SKM-1 treated with dmso at 0.1 percent for 144 hours (cell line): ENCODE data around the gene WTAP.
"Not testable (repeated sequence)": the region's sequence is repeated elsewhere in the genome, so short reads cannot be mapped to it uniquely, and the experiment has no call there.

Experiments
- DNase-seq: peaks from one replicate; lab custom pipeline; 2025; ENCODE audit not compliant: unreplicated experiment; lab: John Stamatoyannopoulos, UW

Gene WTAP

DNA sequence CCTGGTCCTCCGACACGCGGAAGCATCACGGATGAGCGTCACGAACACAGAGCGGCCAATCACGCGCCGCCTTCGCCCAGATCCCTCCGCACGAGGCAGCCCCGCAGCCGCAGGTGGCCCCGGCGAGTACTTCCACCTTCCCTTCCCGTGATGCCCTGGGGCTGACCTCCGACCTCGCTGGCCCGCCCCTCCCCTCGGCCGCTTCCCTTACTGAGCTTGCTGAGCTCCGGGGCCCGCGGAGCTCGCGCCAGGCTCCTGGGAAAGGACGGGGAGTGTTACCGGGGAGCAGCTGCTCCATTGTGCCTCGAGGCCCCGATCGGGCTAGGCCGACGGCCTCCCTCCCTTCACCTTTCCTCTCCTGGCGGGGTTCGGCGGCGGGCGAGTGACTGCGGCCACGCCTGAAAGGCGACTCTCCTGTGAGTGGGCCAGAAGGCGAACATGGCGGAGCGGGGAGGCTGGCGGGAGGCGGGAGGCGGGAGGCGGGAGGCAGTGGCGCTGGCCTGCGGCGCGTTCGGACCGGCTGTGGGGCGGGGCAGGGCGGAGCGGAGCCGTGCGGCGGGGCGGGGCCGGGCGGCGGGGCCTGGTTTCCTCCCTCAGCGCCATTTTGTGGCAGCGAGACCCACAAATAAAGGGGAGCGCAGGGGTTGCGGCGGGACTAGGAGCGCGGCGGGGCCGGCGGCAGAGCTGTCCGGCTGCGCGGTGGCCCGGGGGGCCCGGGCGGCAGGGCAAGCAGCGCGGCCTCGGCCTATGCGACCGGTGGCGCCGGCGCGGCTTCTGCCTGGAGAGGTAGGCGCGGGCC, at the start of gene WTAP:
WTAP (plus strand) TSS at position 589 of the 799 bp plus-strand sequence. CDS start 8,760 bp downstream, outside the sequence.
- peak; percentile 98 for DNase-seq

DNA sequence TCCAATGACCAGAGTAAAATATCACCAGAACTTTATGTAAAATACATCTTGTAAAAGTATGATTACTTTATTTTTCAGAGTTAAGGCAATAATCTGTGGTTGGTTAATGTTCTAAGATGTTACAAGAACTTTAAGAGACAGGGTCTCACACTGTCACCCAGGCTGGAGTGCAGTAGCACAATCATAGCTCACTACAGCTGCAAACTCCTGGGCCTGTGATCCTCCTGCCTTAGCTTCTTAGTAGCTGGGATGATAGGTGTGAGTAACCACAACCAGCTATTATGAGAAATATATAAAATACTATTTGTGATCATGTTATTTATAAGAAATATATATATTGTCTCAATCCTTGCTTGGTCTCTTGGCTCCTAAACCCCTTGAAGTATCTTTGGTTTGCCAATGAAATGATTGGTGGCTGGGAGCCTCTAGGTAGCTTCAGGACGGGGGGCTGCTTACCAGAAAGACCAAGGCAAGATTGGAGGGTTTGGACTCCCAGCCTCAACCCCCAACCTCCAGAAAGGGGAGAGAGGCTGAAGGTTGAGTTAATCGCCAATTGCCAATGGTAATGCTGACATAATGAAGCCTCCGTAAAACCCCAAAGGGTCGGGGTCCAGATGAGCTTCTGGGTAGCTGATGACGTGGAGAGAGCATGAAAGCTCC, 49.7 kb upstream of the WTAP start:
- DNase-seq = no peak

DNA sequence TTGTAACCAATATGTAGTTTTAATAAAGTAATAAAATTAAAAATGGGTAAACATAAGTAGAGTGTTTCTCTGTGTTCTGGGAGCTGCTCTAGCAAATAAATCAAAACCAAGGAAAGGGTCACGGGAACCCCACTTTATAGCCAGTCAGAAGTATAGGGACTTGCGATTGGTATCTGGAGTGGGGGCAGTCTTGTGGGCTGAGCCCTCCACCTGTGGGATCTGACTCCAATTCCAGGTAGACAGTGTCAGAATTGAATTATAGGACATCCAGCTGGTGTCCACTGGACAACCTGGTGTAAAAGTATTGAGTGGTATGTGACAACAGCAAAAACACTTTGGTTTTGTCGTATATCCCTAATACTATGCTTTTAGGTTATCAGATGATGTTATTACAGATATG, 48.7 kb upstream of the WTAP start:
- no peak for DNase-seq

DNA sequence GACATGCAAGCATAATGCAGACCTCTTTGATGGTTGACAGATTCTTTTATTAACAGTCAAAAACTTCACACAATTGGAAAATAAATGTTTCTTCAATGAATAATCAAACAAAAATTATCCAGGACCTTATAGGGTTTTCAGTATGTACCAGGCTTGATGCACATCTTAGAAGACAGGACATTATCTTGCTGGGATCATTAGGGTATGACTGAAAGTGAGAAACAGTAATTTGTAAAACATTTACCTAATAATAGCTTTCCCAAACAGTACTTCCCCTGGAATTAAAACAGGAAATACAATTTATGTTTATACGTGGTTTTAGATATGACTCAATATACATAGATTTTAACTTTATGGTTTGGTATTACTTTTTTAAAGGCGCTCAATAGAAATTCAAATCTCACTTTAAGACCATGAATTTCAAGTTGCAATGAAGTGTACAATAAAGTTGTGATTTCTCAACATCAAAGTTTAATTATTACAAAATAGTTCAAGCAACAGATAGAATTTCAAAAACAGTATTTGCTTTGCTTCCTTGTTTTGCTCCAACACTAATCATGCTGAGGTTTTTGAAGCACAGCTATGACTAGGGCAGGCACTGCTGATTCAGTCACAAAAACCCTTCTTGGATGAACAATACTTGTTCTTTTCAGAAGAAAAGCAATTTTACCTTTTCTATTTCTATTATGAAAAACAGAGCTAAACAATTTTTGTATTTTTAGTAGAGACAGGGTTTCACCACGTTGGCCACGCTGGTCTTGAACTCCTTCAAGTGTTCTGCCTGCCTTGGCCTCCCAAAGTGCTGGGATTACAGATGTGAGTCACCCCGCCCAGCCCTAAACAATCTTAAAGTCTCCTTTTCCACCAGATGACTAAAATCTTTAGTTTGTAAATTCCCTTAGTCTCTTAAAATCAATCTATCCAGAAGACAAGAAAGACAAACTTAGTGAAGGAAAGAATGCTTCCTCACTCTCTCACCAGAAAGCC, 47.9 kb upstream of the WTAP start:
- DNase-seq = no peak

DNA sequence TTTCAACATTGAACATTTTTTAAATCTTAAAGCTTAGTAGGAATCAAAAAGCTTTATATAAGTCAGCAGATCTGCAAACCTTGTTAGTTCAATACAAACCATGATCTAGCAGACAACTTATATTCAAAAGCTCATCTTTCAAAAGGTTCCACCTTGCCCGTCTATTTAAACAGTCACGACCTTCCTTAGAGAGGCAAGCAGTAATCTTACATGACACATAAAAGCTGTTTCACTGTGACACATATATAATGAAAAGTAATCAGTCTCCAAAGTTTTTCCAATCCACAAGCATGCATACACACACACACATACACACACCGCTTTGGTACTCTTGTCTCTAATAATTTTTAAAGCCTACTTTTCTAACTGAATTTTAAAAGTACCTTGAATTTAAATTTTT, 47.2 kb upstream of the WTAP start:
- no peak for DNase-seq

DNA sequence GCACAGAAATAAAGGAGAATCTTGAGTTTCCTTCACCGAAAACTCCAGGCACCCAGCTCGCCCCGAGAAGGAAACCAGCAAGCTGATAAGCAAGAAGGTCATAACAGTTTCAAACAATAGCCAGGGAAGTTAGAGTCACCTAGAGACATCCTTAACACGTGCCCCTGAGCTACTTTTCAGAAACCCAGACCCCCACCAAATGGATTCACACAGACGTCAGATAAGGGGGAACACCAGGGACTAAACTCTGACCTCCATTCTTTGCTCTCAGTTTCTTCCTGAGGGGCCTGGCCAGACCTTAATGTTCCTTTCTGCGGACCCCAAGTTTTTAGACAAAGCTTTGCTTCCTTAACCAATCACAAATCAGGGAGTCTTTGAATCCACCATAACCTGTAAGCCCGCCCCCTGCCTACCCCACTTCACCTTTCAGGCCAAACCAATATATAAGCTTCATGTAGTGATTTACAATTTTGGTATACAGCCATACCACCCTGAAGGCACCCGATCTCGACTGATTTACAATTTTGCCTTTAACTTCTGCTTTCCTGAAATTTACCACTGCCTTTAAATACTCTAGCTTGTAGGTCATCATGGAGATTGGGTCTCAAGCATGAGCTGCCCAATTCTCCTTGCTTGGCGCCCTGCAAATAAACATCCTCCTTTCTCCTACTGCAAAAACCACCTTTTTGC, 46.0 kb upstream of the WTAP start:
- DNase-seq = no peak

DNA sequence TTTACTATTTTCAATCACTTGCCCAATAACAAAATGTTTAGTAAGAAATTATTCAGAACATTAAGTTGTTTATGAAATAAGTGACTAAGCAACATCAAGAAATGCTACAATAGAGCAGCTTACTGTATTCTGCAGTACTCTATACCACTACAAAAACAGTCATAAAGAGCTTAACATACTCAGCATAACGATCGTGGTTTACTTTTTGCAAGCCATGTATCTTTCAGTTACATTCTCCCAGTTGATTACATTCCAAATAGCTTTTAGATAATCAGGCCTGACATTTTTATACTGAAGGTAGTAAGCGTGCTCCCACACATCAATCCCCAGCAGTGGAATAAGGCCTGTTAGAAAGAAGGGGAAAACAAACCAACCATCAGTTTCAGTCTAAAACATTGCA, 45.0 kb upstream of the WTAP start:
- no peak for DNase-seq

DNA sequence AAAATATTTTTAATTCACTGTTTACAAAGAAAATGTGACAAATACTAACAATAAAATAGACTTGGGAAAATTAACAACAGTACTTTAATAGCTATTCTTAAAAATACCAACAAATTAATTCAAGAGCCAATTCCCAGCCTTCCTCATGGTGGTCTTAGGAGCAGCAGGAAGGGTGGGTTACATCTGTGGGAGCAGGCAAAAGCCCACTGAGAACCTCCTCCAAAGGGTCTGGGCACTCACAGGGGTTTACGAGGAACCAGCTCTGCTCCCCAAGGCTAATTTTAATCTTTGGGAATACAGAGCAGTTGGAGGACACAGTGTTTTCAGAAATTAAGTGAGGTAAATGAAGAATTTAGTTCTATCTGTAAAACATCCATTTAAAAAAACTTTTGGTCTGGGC, 44.5 kb upstream of the WTAP start:
- DNase-seq = no peak

DNA sequence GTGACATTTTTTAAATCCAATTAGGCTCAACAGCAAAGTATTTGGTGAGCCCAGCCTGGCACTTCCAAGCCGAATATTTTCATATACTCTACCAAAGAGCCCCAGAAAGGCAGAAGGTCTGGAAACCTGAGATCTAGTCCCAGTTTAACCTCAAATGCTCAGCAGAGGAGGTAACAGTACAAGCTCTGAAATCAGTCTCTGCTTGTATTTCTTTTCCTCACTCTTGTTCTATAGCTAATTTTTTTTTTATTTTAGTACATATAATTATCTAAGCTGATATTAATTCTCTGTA, 43.3 kb upstream of the WTAP start:
- DNase-seq = no peak

DNA sequence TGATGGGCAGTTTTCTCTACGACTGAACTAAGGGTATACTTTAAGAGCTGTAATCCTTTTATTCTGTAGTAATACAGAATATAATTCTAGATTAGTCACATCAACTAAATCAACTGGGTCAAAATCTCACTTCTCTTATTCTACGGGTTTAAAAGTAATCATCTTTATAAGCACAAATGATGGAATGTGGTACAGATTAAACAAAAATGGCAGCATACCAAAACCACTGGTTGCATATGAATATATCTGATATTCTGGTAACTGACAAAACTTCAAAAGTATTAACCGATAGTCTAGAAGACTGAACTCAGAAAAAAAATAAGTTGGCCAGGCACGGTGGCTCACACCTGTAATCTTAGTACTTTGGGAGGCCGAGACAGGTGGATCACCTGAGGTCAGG, 41.3 kb upstream of the WTAP start:
- no peak for DNase-seq

DNA sequence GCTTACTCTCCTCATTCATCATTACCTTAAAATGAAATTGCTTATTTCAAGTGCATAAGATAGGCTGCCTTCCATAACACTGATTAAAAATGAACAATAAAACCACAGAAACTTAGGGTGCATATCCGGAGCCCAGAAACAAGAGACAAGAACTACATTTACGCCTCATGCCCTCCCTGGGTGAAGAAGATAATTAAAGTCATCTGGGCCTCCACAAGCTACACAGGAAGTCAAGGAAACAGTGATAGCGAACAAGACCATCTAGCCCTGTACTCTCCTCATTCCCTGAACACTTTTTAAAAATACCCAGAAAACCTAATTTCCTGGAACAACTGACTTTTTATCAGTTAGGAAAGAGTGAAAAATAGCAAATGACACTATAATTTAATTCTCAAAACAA, 40.6 kb upstream of the WTAP start:
- no peak for DNase-seq

DNA sequence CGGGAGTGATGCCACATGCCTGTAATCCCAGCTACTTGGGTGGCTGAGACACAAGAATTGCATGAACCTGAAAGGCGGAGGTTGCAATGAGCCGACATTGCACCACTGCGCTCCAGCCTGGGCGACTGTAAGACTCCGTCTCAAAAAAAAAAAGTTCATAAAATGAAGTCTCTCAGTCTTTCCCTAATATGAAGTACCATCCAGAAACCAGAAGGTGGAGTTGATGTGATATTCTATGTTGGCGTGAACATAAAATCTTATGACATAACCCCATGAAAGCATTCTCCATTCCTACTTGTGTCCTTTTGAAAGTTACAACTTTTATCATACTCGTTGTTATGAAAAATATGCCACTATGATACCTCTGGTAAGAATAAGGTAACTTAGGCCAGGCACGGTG, 40.0 kb upstream of the WTAP start:
- DNase-seq = no peak

DNA sequence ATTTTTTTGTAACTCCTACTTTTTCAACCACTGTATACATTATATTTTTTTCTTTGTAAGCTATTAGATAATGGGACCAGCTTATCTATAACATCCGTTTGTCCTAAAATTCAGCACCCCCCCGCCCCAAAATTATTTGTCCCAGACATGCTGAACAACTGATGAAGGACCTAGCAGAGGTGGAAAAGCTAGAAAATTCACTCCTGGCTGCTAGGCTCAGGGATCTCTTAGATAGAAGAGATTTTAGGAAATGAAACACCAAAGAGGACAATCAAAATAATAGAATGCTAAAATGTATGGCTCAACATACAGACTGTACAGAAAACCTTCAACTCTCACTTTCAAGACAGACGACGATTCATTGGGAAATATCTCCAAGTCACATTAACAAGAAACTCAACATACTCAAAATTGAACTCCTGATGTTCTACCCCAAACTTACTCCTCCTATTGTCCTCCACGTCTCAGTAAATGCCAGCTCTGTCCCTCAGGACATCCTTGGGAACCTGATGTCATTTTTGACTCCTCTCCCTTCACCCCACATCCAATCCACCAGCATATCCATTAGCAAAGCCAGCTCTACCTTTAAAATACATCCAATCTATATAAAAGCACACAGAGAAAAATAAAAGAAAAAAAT, 38.9 kb upstream of the WTAP start:
- no peak for DNase-seq

DNA sequence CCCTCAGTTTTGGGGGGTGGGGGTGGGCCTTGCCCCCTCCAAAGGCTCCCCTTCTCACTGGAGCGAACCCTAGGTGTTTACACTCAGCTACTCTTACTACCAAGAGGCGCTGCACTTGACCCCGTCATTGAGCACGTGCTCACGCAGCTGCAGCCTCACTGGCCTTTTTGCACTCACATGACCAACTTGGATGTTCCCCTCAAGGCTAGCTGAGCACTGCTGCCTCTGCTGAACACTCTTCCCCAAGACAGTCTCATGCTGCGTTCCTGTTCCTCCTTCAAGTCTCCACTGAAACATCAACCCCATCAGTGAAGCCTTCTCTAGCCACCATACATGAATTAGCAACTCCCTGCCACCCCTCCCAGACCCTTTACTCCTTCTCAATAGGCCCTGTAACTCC, 38.3 kb upstream of the WTAP start:
- DNase-seq = no peak

DNA sequence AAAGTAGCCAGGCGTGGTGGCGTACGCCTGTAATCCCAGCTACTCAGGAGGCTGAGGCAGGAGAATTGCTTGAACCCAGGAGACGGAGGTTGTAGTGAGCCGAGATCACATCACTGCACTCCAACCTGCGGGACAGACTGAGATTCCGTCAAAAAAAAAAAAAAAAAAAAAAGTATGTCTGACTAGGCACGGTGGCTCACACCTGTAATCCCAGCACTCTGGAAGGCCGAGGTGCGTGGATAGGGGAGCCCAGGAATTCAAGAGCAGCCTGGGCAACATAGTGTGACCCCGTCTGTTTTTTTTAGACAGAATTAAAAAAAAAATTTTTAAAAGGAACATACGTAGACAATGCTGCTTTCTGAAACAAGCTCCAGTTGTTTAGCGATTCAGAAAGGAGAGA, 37.2 kb upstream of the WTAP start:
- not testable (repeated sequence) for DNase-seq

DNA sequence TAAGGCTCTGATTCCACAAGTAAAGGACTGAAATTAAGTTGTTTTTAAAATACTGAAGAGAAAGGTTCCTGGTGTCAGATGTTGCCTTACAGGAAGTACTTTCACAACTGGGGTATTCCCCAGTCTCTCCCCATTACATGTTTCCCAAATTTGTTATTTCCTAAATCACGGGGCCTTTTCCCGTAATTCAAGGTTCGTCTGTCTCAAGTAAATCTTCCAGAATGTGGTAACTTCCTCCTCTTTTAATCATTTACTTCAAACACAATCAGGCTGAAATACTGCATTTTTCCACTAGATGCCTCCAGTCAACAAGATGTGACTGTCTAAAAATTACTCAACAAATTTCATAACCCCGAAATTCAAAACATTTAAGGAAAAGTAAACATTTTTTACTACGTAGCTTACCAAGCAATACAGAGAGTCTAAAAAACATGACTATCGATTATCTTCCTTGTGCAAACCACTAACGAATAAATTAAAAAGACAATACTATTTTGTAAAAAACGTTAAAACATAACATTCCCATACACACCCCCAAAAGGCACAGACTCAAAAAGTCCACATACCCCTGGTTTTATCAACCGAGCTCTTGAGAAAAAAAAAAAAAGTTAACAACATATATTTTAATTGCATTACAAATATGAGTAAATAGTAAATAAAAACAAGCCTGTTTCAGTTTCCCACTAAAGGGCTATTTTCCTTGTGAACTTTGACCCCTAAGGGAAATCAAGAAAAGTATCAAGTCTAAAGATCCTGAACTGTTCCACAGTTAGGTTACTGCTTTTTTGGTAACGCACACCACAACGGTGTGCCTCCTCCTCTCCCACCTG, 36.0 kb upstream of the WTAP start:
- DNase-seq = peak; percentile 84

DNA sequence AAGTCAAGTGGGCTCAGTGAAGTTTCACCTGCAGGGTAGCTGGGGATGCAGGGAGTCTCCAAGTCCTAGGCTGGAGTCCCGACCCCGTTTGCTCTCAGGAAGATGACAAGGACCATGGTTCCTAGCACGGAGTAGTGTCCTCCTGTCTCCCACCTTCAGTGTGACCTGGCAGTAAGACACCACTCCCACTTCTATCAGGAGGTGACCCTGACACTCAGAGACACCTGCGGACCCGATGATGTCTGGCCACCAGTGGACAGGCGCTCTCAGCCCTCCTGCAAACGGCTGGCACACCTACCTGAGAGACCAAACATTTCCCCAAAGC, 35.4 kb upstream of the WTAP start:
- no peak for DNase-seq

DNA sequence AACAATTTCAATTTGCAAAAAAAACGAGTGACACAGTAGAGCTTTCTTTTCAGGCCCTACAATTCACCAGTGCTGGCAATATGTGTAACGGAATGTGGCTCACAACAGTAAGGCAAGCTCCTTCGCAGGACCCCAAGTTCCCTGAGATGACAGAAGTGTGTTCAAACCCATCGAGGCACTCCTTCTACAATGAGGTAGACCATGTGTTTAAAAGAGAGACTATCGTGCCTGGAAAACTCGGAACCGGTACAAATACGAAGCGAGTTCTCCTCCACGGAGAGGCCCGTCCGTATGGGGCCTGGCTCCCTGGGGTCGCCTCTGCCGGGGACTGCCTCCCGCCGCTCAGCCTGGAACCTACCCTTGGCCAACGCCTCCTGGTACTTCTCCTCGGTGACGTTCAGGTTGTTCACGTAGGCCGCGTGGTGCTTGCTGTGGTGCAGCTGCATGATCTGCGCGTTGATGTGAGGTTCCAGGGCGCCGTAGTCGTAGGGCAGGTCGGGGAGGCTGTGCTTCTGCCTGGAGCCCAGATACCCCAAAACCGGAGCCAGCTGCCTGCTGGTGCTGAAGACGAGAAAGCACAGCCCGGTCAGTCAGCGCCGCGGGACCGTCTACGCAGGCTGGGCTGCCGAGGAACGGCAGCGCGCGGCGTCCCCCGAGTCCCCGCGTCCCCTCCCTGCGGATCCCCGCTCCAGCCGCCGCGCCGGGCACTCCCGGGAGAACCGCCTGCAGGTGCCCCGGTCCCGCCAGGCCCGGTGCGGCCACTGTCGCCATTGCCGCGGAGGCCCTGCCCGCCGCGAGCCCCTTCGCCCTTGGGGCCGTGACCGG, 34.8 kb upstream of the WTAP start:
- peak; percentile 5 for DNase-seq
